Measurements from ENCODE around the gene AGPS.
"Not testable (repeated sequence)": the region's sequence is repeated elsewhere in the genome, so short reads cannot be mapped to it uniquely, and the experiment has no call there.

The AGPS gene

DNA sequence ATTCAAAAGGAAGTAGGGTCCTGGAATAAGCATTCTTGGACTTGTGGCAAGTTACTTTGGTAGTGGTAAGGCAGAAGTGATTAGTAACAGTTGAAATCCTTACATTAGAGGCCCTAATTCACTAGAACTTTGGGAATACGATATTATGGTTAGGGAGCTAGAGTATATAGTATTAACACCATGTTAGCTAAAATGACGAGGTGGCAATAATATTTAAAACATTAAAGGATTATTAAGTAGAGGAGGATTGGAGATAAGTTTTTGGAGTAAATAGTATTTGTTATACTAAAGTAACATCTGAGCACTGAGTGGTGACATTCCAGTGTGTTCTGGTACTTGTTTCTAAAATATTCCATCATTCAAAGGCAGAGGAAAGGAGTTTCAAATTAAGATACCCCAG lies 91.0 kb downstream of the AGPS start:
- no peak for ATAC-seq (replicated peaks)
- H3K36me3 Mint-ChIP-seq, result peaks cover 22 to 42% of the 10 kb centered on the region in 2 donors
- H3K27ac Mint-ChIP-seq, result no peak overlapping the region
- H3K4me1 Mint-ChIP-seq, result no peaks in the 10 kb centered on the region
- no peaks in the 10 kb centered on the region for H3K27me3 Mint-ChIP-seq
- peaks cover 0 to 1% of the 10 kb centered on the region in 2 donors for H3K9me3 Mint-ChIP-seq
- H3K4me3 Mint-ChIP-seq, result no peak overlapping the region
- DNase-seq, result no peak

- Mint-ChIP-seq H3K27ac (no peak overlapping the region), H3K4me1 (no peaks in the 10 kb centered on the region), H3K36me3 (peaks cover 16 to 34% of the 10 kb centered on the region in 2 donors), H3K4me3 (no peak overlapping the region), H3K27me3 (no peaks in the 10 kb centered on the region), H3K9me3 (peaks cover 0 to 1% of the 10 kb centered on the region in 2 donors)
- DNase-seq, result no peak
- no peak for ATAC-seq (replicated peaks)
These were observed 91.7 kb downstream of the AGPS start for GRCh38 chr2:177484180-177484795.

- H3K9me3 Mint-ChIP-seq; H3K4me1 Mint-ChIP-seq; ATAC-seq (replicated peaks): not testable (repeated sequence)
These were observed 93.1 kb downstream of the AGPS start for GRCh38 chr2:177485657-177486056.

DNA sequence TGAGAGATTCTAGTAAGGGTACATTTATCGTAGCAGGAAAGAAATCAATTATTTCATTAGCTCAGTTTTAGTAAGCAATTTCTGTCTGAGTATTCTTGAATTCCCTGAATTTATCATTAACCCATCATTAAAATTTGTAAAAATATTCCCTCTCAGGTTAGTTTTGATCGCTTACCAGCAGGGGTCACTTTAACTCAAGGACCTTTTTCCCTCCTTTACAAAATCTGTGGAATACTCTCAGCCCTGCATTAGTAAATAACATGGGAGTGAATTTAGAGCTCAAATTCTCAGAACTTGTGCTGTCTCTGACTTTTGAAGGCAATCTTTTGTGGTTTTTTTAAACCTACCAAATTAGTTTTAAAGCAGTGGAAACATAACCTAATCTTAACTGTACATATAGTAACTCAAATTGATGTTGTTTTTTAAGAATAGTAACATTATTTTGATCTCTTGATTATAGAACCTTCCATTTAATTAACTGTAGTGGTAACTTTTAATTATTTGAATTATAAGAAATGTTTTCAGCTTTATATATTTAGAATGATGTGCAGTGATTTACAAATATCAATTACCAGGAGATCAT lies 97.2 kb downstream of the AGPS start:
- Mint-ChIP-seq H3K36me3 (peaks cover 16 to 23% of the 10 kb centered on the region in 2 donors), H3K4me1 (no peaks in the 10 kb centered on the region), H3K4me3 (no peak overlapping the region), H3K9me3 (no peaks in the 10 kb centered on the region), H3K27me3 (no peaks in the 10 kb centered on the region), H3K27ac (no peak overlapping the region)
- DNase-seq (no peak), ATAC-seq (replicated peaks) (no peak)

More at GRCh38 chr2:177485657-177486056, 93.1 kb downstream of the AGPS start:
- not testable (repeated sequence) for DNase-seq, H3K4me3 Mint-ChIP-seq, H3K27me3 Mint-ChIP-seq, H3K27ac Mint-ChIP-seq
- H3K36me3 Mint-ChIP-seq, result peaks cover 9 to 23% of the 10 kb centered on the region in 2 donors

- no peak overlapping the region for H3K4me3 Mint-ChIP-seq
- peaks cover 16 to 22% of the 10 kb centered on the region in 2 donors for H3K36me3 Mint-ChIP-seq
These were observed 103.4 kb downstream of the AGPS start for GRCh38 chr2:177495945-177496344.

DNA sequence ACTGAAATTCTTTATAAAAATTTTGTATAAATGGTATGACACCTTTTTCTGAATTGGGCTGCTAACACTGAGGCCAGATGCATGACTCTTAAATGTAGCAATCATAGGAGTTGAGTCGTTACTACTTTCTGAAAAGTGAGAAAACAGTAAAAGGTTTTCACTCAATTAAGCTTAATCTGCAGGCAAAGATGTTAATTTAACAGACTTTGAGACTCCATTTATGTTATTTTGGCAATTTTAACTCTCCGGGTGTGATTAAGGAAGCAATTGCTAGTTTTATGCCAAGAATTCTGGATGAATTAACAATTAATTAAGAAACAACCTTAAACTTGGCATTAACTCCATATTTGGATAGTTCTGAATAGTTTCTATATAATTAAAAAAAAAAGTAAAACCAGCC lies 104.3 kb downstream of the AGPS start:
- H3K27ac Mint-ChIP-seq, result no peak overlapping the region
- ATAC-seq (replicated peaks), result no peak
- H3K4me3 Mint-ChIP-seq, result no peak overlapping the region
- no peak for DNase-seq
- no peaks in the 10 kb centered on the region for H3K27me3 Mint-ChIP-seq
- H3K9me3 Mint-ChIP-seq, result no peaks in the 10 kb centered on the region
- no peaks in the 10 kb centered on the region for H3K4me1 Mint-ChIP-seq
- H3K36me3 Mint-ChIP-seq, result peaks cover 16 to 25% of the 10 kb centered on the region in 2 donors

More at GRCh38 chr2:177495945-177496344, 103.4 kb downstream of the AGPS start:
- DNase-seq (no peak), ATAC-seq (replicated peaks) (no peak)
- Mint-ChIP-seq H3K4me1 (no peaks in the 10 kb centered on the region), H3K9me3 (no peaks in the 10 kb centered on the region), H3K27me3 (no peaks in the 10 kb centered on the region), H3K27ac (no peak overlapping the region)

GRCh38 chr2:177501186-177501585 lies 108.6 kb downstream of the AGPS start:
- peaks cover 15 to 25% of the 10 kb centered on the region in 2 donors for H3K36me3 Mint-ChIP-seq
- ATAC-seq (replicated peaks), result no peak
- no peaks in the 10 kb centered on the region for H3K27me3 Mint-ChIP-seq
- no peak overlapping the region for H3K4me3 Mint-ChIP-seq
- H3K27ac Mint-ChIP-seq, result no peak overlapping the region
- no peaks in the 10 kb centered on the region for H3K9me3 Mint-ChIP-seq
- no peaks in the 10 kb centered on the region for H3K4me1 Mint-ChIP-seq
- no peak for DNase-seq

DNA sequence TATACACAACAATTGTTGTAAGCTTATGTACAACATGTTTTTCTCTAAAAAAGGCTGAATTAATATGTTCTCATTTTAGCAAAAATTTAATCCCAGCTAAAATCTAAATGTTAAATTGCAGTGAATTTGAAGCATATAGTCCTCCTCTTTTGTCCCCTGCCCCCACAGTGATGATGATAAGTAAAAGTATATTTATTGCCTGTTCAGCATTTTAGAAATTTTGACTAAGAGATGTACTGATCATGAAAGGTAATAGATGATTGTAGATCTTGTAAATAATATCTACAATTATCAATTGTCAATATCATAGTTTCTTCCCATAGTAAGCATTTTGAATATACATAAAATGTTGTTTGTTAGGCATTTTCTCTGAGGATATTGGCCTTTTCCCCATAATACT lies 113.9 kb downstream of the AGPS start:
- peaks cover 18 to 41% of the 10 kb centered on the region in 2 donors for H3K36me3 Mint-ChIP-seq
- no peak overlapping the region for H3K4me3 Mint-ChIP-seq
- H3K9me3 Mint-ChIP-seq, result no peaks in the 10 kb centered on the region
- ATAC-seq (replicated peaks) (no peak), DNase-seq (no peak)
- H3K27me3 Mint-ChIP-seq, result no peaks in the 10 kb centered on the region
- H3K27ac Mint-ChIP-seq, result no peak overlapping the region
- H3K4me1 Mint-ChIP-seq, result no peaks in the 10 kb centered on the region

GRCh38 chr2:177506998-177507397 lies 114.4 kb downstream of the AGPS start:
- Mint-ChIP-seq H3K4me1 (no peaks in the 10 kb centered on the region), H3K9me3 (no peaks in the 10 kb centered on the region), H3K4me3 (no peak overlapping the region), H3K27ac (no peak overlapping the region), H3K27me3 (no peaks in the 10 kb centered on the region), H3K36me3 (peaks cover 18 to 42% of the 10 kb centered on the region in 2 donors)
- DNase-seq (no peak), ATAC-seq (replicated peaks) (no peak)

- peaks cover 0 to 2% of the 10 kb centered on the region in 2 donors for H3K4me1 Mint-ChIP-seq
- H3K36me3 Mint-ChIP-seq, result peaks cover 10 to 23% of the 10 kb centered on the region in 2 donors
- no peak for ATAC-seq (replicated peaks)
- H3K4me3 Mint-ChIP-seq, result no peak overlapping the region
- H3K27me3 Mint-ChIP-seq, result no peaks in the 10 kb centered on the region
- H3K9me3 Mint-ChIP-seq, result no peaks in the 10 kb centered on the region
- DNase-seq, result no peak
- no peak overlapping the region for H3K27ac Mint-ChIP-seq
These were observed 124.4 kb downstream of the AGPS start for GRCh38 chr2:177516824-177517544.

DNA sequence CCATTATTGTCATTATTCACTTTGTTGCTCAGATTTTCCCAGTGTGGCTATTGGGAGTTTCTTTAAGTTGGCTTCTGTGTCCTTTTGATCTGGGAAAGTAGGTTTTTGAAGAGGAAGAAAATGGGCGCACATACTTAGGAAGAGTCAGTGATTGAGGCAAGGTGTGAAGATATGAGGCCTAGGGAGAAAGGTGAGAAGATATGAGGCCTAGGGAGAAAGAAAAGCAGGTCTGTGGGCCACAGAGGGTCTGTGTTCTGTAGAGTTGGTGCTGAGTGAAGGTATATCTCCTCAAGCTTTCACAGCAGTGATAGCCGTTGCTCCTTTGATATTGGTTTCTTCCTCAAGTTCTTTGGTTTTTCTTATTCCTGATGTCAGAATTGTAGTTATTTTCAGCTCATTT lies 126.2 kb downstream of the AGPS start:
- no peaks in the 10 kb centered on the region for H3K9me3 Mint-ChIP-seq

DNA sequence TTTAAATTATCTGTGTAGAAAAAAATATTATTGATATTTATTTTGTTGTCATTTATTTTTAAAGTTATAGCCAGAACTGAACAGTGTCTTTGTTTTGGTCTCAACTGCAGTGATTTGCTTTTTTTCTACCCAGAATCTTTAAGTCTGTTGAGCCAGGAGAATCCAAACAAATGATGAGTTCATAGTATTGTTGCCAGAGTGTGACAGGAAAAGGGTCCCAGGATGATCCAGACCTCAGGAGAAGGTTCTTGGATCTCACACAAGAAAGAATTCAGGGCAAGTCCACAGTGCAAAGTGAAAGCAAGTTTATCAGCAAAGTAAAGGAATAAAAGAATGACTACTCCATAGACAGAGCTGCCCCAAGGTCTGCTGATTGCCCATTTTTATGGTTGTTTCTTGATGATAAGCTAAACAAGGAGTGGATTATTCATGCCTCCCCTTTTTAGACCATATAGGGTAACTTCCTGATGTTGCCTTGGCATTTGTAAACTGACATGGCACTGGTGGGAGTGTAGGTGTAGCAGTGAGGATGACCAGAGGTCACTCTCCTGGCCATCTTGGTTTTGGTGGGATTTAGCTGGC lies 127.1 kb downstream of the AGPS start:
- Mint-ChIP-seq H3K36me3 (peaks cover 8 to 21% of the 10 kb centered on the region in 2 donors), H3K27ac (no peak overlapping the region), H3K9me3 (no peaks in the 10 kb centered on the region), H3K4me3 (no peak overlapping the region), H3K27me3 (no peaks in the 10 kb centered on the region), H3K4me1 (peaks cover 0 to 2% of the 10 kb centered on the region in 2 donors)
- no peak for DNase-seq
- no peak for ATAC-seq (replicated peaks)

More for the DNA sequence above, 126.2 kb downstream of the AGPS start:
- ATAC-seq (replicated peaks), result no peak
- Mint-ChIP-seq H3K4me1 (peaks cover 0 to 2% of the 10 kb centered on the region in 2 donors), H3K36me3 (peaks cover 10 to 21% of the 10 kb centered on the region in 2 donors), H3K27me3 (no peaks in the 10 kb centered on the region), H3K27ac (no peak overlapping the region), H3K4me3 (no peak overlapping the region)
- no peak for DNase-seq

DNA sequence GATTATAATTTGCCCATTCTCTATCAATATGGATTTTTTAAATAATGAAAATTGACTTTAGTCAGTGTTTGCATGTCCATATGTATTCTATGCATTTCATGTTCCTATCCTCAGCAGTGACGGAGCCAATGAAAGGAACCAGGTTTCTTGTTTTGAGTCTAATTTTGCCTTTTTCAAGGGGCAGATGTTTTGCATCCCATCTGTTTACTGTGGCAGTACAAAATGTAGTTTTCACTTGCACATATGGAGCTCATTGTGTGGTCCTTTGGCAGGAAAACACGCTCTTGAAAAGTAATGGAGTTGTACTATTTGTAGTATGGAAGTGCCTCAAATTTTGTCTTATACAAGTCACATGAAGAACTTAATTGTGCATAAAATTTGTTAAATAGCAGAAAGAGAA lies 127.8 kb downstream of the AGPS start:
- peaks cover 0 to 1% of the 10 kb centered on the region in 2 donors for H3K4me1 Mint-ChIP-seq
- no peak overlapping the region for H3K27ac Mint-ChIP-seq
- H3K36me3 Mint-ChIP-seq, result peaks cover 7 to 21% of the 10 kb centered on the region in 2 donors
- H3K4me3 Mint-ChIP-seq, result no peak overlapping the region
- DNase-seq (no peak), ATAC-seq (replicated peaks) (no peak)
- no peaks in the 10 kb centered on the region for H3K9me3 Mint-ChIP-seq
- H3K27me3 Mint-ChIP-seq, result no peaks in the 10 kb centered on the region

GRCh38 chr2:177523781-177524180 lies 131.2 kb downstream of the AGPS start:
- H3K27ac Mint-ChIP-seq, result no peak overlapping the region
- H3K4me3 Mint-ChIP-seq, result no peak overlapping the region
- ATAC-seq (replicated peaks) (no peak), DNase-seq (no peak)
- H3K4me1 Mint-ChIP-seq, result no peaks in the 10 kb centered on the region
- peaks cover 6 to 22% of the 10 kb centered on the region in 2 donors for H3K36me3 Mint-ChIP-seq
- H3K9me3 Mint-ChIP-seq, result no peaks in the 10 kb centered on the region
- no peaks in the 10 kb centered on the region for H3K27me3 Mint-ChIP-seq

Measured in stimulated activated naive B cell treated with anti-CD40 and anti-IgM and Interleukin-4, amounts not matched to agents 10 μg/mL and 1 μg/mL and 100 μg/mL, for 72 hours (primary cell).